Testis (tissue), 3 donors: ENCODE measurements around the gene GNL1. TPM values are rescaled to one million over a fixed set of nuclear protein-coding genes. Genes with fewer than 3 reads are reported as not detected.
"Not testable (repeated sequence)": the region's sequence is repeated elsewhere in the genome, so short reads cannot be mapped to it uniquely, and the experiment has no call there.

Experiments used
- DNase-seq: peaks from one replicate; pipeline ENCODE4 v3.0.0-alpha.2; 2019
- H3K27ac ChIP-seq, 2 donors: fragments of 200-600 bp; sonication (generic); one replicate each; pipeline ENCODE4 v1.5.1; 2019
- H3K27me3 ChIP-seq: fragments of 200-600 bp; sonication (generic); one replicate; pipeline ENCODE4 v1.5.1; 2019
- H3K36me3 ChIP-seq: fragments of 200-600 bp; sonication (generic); one replicate; pipeline ENCODE4 v1.5.1; 2017; ENCODE audit warnings: low read depth; ENCODE audit errors: missing control alignments
- H3K4me1 ChIP-seq: fragments of 200-600 bp; sonication (generic); one replicate; pipeline ENCODE4 v1.5.1; 2019
- H3K4me3 ChIP-seq, 2 donors: fragments of 200-600 bp; sonication (generic); one replicate each; pipeline ENCODE4 v1.5.1; 2017 to 2019
- H3K9me3 ChIP-seq: fragments of 200-600 bp; sonication (generic); one replicate; pipeline ENCODE4 v1.5.1; 2017
- CTCF ChIP-seq, 3 experiments: fragments of 450-650 bp in 2 of 3; fragments of 200-600 bp in 1 of 3; sonication (generic) in 1 of 3; IDR thresholded peaks; one replicate each; pipeline ENCODE4 v1.5.1; 2016 to 2019; ENCODE audit warnings: antibody characterized with exemption in 3 of 3, mild to moderate bottlenecking in 2 of 3, moderate library complexity in 1 of 3
- POLR2A ChIP-seq: fragments of 450-650 bp; IDR thresholded peaks from one replicate; pipeline ENCODE4 v1.6.1; 2017; ENCODE audit warnings: antibody characterized with exemption, mild to moderate bottlenecking, moderate library complexity
- WGBS, 2 donors: methylation state at CpG; one replicate each; pipeline ENCODE4 v1.1.5; 2018; 5-methylcytosine and 5-hydroxymethylcytosine counted together
- intact Hi-C: fragments of 100-400 bp; cut with DNase I; formaldehyde crosslinking; loops from one replicate; pipeline ENCODE4 v1.15.1; 2023; ENCODE audit warnings: low total_unique reads
- polyA plus RNA-seq: library from polyadenylated mRNA; stranded (reverse); fragments of 350-450 nt; fragmentation: Illumina TruSeq; extraction: RNeasy Lipid Tissue Mini Kit (QIAGEN cat#74804); gene quantifications from one replicate; pipeline ENCODE4 v1.2.3, GENCODE V29; 2014; ENCODE audit warnings: low read depth, low replicate concordance; ENCODE audit not compliant: insufficient read depth
- total RNA-seq, 2 donors: library from RNA; depleted of rRNA; stranded (reverse); fragments of >200 nt; gene quantifications; one replicate each; pipeline ENCODE4 v1.2.3, GENCODE V29; 2016

Gene GNL1
- total and polyA plus RNA-seq, 3 donors from 2014 or later = 68.7 to 205 (median 72.8) TPM

GRCh38 chr6:30600451-30600961 is 44.2 kb upstream of the GNL1 start:
- H3K4me1 ChIP-seq = no peaks in the 10 kb centered on the region
- no peaks in the 10 kb centered on the region for H3K27me3 ChIP-seq
- no peaks in the 10 kb centered on the region for H3K9me3 ChIP-seq
- WGBS, 2 donors = 77 to 78% methylated on average over 10 of the region's 10 CpGs
- no peak for TF ChIP-seq POLR2A
- no peak for DNase-seq
- H3K36me3 ChIP-seq = no peaks in the 10 kb centered on the region
- no peak overlapping the region for H3K27ac ChIP-seq
- intact Hi-C loops = loop anchor here (10.0 kb wide), 1 partner anchor 116 kb away; the partner anchor contains the start of gene HLA-E
- no peak overlapping the region for H3K4me3 ChIP-seq

GRCh38 chr6:30599625-30600324 is 43.5 kb upstream of the GNL1 start:
- H3K9me3 ChIP-seq = no peaks in the 10 kb centered on the region
- H3K4me1 ChIP-seq = no peaks in the 10 kb centered on the region
- TF ChIP-seq CTCF (IDR thresholded peaks at IDR 0.05) (no peak), POLR2A (no peak)
- no peak overlapping the region for H3K4me3 ChIP-seq
- DNase-seq = no peak
- 75 to 82% methylated on average over 13 of the region's 13 CpGs for WGBS, 2 donors
- H3K27ac ChIP-seq = no peak overlapping the region
- no peaks in the 10 kb centered on the region for H3K36me3 ChIP-seq
- H3K27me3 ChIP-seq = no peaks in the 10 kb centered on the region
- intact Hi-C loops = loop anchor here (10.0 kb wide), 1 partner anchor 115 kb away; the partner anchor contains the start of gene HLA-E

GRCh38 chr6:30598912-30599624 is 42.8 kb upstream of the GNL1 start:
- intact Hi-C loops = no loop called here
- H3K27ac ChIP-seq = no peak overlapping the region
- H3K27me3 ChIP-seq = no peaks in the 10 kb centered on the region
- 68 to 82% methylated on average over 12 of the region's 12 CpGs for WGBS, 2 donors
- no peaks in the 10 kb centered on the region for H3K9me3 ChIP-seq
- no peaks in the 10 kb centered on the region for H3K4me1 ChIP-seq
- no peak for DNase-seq
- no peaks in the 10 kb centered on the region for H3K36me3 ChIP-seq
- H3K4me3 ChIP-seq = no peak overlapping the region
- no peak for TF ChIP-seq CTCF (IDR thresholded peaks at IDR 0.05)
- TF ChIP-seq POLR2A = no peak

GRCh38 chr6:30597315-30598144 is 41.2 kb upstream of the GNL1 start:
- peak; percentile 90 for DNase-seq
- H3K27me3 ChIP-seq, H3K4me3 ChIP-seq, H3K36me3 ChIP-seq, intact Hi-C loops, H3K27ac ChIP-seq, H3K9me3 ChIP-seq, H3K4me1 ChIP-seq: not testable (repeated sequence)
- peak; percentile 66 to 71 (median 69) for TF ChIP-seq CTCF (IDR thresholded peaks at IDR 0.05)
- 75% methylated on average over 15 of the region's 15 CpGs for WGBS, 2 donors

GRCh38 chr6:30592287-30592686 is 36.0 kb upstream of the GNL1 start:
- Histone ChIP-seq H3K4me1 (no peaks in the 10 kb centered on the region), H3K9me3 (no peaks in the 10 kb centered on the region), H3K4me3 (no peak overlapping the region), H3K27me3 (no peaks in the 10 kb centered on the region), H3K27ac (no peak overlapping the region), H3K36me3 (no peaks in the 10 kb centered on the region)
- WGBS, 2 donors = 89 to 94% methylated on average over 1 of the region's 1 CpG
- intact Hi-C loops = no loop called here
- no peak for TF ChIP-seq POLR2A
- no peak for TF ChIP-seq CTCF (IDR thresholded peaks at IDR 0.05)
- no peak for DNase-seq
